ENCODE measurements around the gene SHKBP1. TPM values are rescaled to one million over a fixed set of nuclear protein-coding genes. Genes with fewer than 3 reads are reported as not detected.

The SHKBP1 gene
- total RNA-seq, 1 donor from 2014 or later: 56.3 TPM

DNA sequence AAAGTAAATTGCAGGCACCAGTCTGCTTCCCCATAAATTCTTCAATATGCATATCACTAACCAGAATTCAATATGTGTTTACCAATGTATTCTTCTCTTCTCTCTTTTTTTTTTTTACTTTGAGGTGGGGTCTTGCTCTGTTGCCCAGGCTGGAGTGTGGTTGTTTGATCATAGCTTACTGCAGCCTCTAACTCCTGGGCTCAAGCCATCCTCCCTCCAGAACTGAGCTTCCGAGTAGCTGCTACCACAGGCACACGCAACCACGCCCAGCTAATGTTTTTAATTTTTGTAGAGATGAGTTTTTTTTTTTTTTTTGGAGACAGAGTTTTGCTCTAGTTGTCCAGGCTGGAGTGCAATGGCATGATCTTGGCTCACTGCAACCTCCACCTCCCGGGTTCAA is 41.3 kb downstream of the SHKBP1 start:
- H2AFZ ChIP-seq (ENCODE audit: low read depth, low read length): no peak overlapping the region
- no peaks in the 10 kb centered on the region for H3K4me1 Mint-ChIP-seq (ENCODE audit: low read depth, unreplicated experiment)
- peaks cover 3% of the 10 kb centered on the region for H3K79me2 ChIP-seq (ENCODE audit: insufficient read depth, low read length)
- TF ChIP-seq EZH2 (IDR thresholded peaks at IDR 0.05; ENCODE audit: insufficient read depth, low read length): no peak
- TF ChIP-seq, protein P1, sequence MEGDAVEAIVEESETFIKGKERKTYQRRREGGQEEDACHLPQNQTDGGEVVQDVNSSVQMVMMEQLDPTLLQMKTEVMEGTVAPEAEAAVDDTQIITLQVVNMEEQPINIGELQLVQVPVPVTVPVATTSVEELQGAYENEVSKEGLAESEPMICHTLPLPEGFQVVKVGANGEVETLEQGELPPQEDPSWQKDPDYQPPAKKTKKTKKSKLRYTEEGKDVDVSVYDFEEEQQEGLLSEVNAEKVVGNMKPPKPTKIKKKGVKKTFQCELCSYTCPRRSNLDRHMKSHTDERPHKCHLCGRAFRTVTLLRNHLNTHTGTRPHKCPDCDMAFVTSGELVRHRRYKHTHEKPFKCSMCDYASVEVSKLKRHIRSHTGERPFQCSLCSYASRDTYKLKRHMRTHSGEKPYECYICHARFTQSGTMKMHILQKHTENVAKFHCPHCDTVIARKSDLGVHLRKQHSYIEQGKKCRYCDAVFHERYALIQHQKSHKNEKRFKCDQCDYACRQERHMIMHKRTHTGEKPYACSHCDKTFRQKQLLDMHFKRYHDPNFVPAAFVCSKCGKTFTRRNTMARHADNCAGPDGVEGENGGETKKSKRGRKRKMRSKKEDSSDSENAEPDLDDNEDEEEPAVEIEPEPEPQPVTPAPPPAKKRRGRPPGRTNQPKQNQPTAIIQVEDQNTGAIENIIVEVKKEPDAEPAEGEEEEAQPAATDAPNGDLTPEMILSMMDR (IDR thresholded peaks at IDR 0.05; ENCODE audit: insufficient read depth, low read depth, low read length): no peak
- H3K27ac ChIP-seq (ENCODE audit: low read depth, low read length): no peak overlapping the region
- H3K9me3 ChIP-seq (ENCODE audit: insufficient read depth, low read depth, low read length): no peaks in the 10 kb centered on the region
- FAIRE-seq (no peak), DNase-seq (ENCODE audit: low read depth) (no peak)
- H3K4me3 Mint-ChIP-seq (ENCODE audit: unreplicated experiment): no peak overlapping the region
- H3K9ac ChIP-seq (ENCODE audit: low read length): no peak overlapping the region
- H3K9me3 Mint-ChIP-seq (ENCODE audit: unreplicated experiment): no peaks in the 10 kb centered on the region
- no peak overlapping the region for H3K4me2 ChIP-seq (ENCODE audit: low read length)
- no peak overlapping the region for H3K4me3 ChIP-seq (ENCODE audit: insufficient read depth, low read depth, low read length)
- H3K27me3 ChIP-seq (ENCODE audit: insufficient read depth, low read length): no peaks in the 10 kb centered on the region
- peaks cover 21% of the 10 kb centered on the region for H3K36me3 ChIP-seq (ENCODE audit: insufficient read depth, low read length)
- H3K27me3 Mint-ChIP-seq (ENCODE audit: low read depth, unreplicated experiment): peaks cover 2% of the 10 kb centered on the region
- peaks cover 27% of the 10 kb centered on the region for H3K4me1 ChIP-seq (ENCODE audit: insufficient read depth, low read length)
- H4K20me1 ChIP-seq (ENCODE audit: insufficient read depth, low read length): no peaks in the 10 kb centered on the region
- H3K36me3 Mint-ChIP-seq (ENCODE audit: low read depth, unreplicated experiment): peaks cover 14% of the 10 kb centered on the region
- H3K27ac Mint-ChIP-seq (ENCODE audit: unreplicated experiment): no peak overlapping the region

DNA sequence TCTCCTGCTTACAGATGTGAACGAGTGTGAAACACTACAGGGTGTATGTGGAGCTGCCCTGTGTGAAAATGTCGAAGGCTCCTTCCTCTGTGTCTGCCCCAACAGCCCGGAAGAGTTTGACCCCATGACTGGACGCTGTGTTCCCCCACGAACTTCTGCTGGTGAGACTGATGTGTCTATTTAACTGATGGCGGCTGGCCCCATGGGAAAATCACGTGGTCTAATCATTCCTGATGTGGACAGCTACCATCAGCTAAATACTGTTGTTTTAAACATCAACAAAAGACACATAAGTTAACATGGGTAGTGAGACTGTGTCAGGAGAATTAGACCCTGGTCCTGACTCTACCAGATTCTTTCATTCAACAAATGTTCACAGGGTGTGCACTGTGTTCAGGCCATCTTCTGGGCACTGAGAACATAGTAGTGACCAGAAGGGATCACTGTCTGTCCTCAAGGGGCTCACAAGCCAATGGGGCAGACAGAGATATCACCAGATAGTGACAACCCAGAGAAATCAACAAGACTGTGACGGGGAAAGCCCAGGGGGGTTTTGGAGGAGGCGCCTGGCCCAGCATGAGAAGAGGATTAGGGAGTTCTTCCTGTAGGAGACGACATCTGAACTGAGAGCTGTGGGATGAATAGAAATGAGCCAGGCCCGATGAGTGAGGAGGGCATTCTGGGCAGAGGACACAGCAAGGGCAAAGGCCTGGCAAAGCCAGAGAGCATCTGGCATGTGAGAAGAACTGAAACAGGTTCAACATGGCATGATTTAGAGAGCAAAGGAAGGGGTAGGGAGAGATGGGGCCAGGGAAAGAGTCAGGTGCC is 42.9 kb downstream of the SHKBP1 start:
- Histone ChIP-seq H3K9ac (ENCODE audit: low read length) (no peak overlapping the region), H2AFZ (ENCODE audit: low read depth, low read length) (no peak overlapping the region), H3K27me3 (ENCODE audit: insufficient read depth, low read length) (no peaks in the 10 kb centered on the region), H3K27ac (ENCODE audit: low read depth, low read length) (peak overlapping the region; percentile 34), H4K20me1 (ENCODE audit: insufficient read depth, low read length) (no peaks in the 10 kb centered on the region), H3K9me3 (ENCODE audit: insufficient read depth, low read depth, low read length) (no peaks in the 10 kb centered on the region), H3K79me2 (ENCODE audit: insufficient read depth, low read length) (peaks cover 3% of the 10 kb centered on the region), H3K4me2 (ENCODE audit: low read length) (no peak overlapping the region), H3K36me3 (ENCODE audit: insufficient read depth, low read length) (peaks cover 21% of the 10 kb centered on the region), H3K4me3 (ENCODE audit: insufficient read depth, low read depth, low read length) (no peak overlapping the region), H3K4me1 (ENCODE audit: insufficient read depth, low read length) (peaks cover 27% of the 10 kb centered on the region)
- peaks cover 6% of the 10 kb centered on the region for H3K4me1 Mint-ChIP-seq (ENCODE audit: low read depth, unreplicated experiment)
- H3K9me3 Mint-ChIP-seq (ENCODE audit: unreplicated experiment): no peaks in the 10 kb centered on the region
- no peak for DNase-seq (ENCODE audit: low read depth)
- H3K27ac Mint-ChIP-seq (ENCODE audit: unreplicated experiment): no peak overlapping the region
- TF ChIP-seq, protein P1 (IDR thresholded peaks at IDR 0.05; ENCODE audit: insufficient read depth, low read depth, low read length): no peak
- no peak for TF ChIP-seq EZH2 (IDR thresholded peaks at IDR 0.05; ENCODE audit: insufficient read depth, low read length)
- no peak overlapping the region for H3K4me3 Mint-ChIP-seq (ENCODE audit: unreplicated experiment)
- peaks cover 14% of the 10 kb centered on the region for H3K36me3 Mint-ChIP-seq (ENCODE audit: low read depth, unreplicated experiment)
- no peak for FAIRE-seq
- H3K27me3 Mint-ChIP-seq (ENCODE audit: low read depth, unreplicated experiment): no peaks in the 10 kb centered on the region

DNA sequence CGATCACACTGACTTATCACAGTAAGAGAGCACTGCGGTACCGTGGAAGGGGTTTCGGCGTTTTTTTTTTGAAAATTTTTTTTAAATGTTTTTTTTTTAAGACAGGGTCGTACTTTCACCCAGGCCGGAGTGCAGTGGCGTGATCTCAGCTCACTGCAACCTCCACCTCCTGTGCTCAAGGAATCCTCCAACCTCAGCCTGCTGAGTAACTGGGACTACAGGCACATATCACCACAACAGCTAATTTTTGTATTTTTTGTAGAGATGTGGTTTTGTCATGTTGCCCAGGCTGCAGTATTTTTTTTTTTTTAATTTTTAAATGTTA is 43.5 kb downstream of the SHKBP1 start:
- DNase-seq (ENCODE audit: low read depth): peak; percentile 43
- TF ChIP-seq EZH2 (IDR thresholded peaks at IDR 0.05; ENCODE audit: insufficient read depth, low read length): no peak
- TF ChIP-seq, protein P1 (IDR thresholded peaks at IDR 0.05; ENCODE audit: insufficient read depth, low read depth, low read length): no peak
- peak overlapping the region; percentile 34 for H3K27ac ChIP-seq (ENCODE audit: low read depth, low read length)
- Mint-ChIP-seq H3K9me3 (ENCODE audit: unreplicated experiment) (no peaks in the 10 kb centered on the region), H3K27ac (ENCODE audit: unreplicated experiment) (no peak overlapping the region), H3K27me3 (ENCODE audit: low read depth, unreplicated experiment) (no peaks in the 10 kb centered on the region), H3K36me3 (ENCODE audit: low read depth, unreplicated experiment) (peaks cover 16% of the 10 kb centered on the region), H3K4me3 (ENCODE audit: unreplicated experiment) (no peak overlapping the region), H3K4me1 (ENCODE audit: low read depth, unreplicated experiment) (peaks cover 6% of the 10 kb centered on the region)
- no peak overlapping the region for H3K9ac ChIP-seq (ENCODE audit: low read length)
- peaks cover 23% of the 10 kb centered on the region for H3K4me1 ChIP-seq (ENCODE audit: insufficient read depth, low read length)
- FAIRE-seq: no peak
- peaks cover 3% of the 10 kb centered on the region for H3K79me2 ChIP-seq (ENCODE audit: insufficient read depth, low read length)
- no peaks in the 10 kb centered on the region for H3K9me3 ChIP-seq (ENCODE audit: insufficient read depth, low read depth, low read length)
- H3K4me3 ChIP-seq (ENCODE audit: insufficient read depth, low read depth, low read length): no peak overlapping the region
- peaks cover 21% of the 10 kb centered on the region for H3K36me3 ChIP-seq (ENCODE audit: insufficient read depth, low read length)
- H3K4me2 ChIP-seq (ENCODE audit: low read length): no peak overlapping the region
- no peaks in the 10 kb centered on the region for H4K20me1 ChIP-seq (ENCODE audit: insufficient read depth, low read length)
- H3K27me3 ChIP-seq (ENCODE audit: insufficient read depth, low read length): no peaks in the 10 kb centered on the region
- no peak overlapping the region for H2AFZ ChIP-seq (ENCODE audit: low read depth, low read length)

Measured in astrocyte (in vitro differentiated cells and primary cell).